GM21529 (cell line): Measurements from ENCODE around the gene RGS11.
"Not testable (repeated sequence)": the region's sequence is repeated elsewhere in the genome, so short reads cannot be mapped to it uniquely, and the experiment has no call there.

Experiments
- ATAC-seq: cut with Tn5 transposase; IDR thresholded peaks from one replicate; pipeline ENCODE4 v1.9.1; 2021; ENCODE audit not compliant: unreplicated experiment

Gene RGS11

DNA sequence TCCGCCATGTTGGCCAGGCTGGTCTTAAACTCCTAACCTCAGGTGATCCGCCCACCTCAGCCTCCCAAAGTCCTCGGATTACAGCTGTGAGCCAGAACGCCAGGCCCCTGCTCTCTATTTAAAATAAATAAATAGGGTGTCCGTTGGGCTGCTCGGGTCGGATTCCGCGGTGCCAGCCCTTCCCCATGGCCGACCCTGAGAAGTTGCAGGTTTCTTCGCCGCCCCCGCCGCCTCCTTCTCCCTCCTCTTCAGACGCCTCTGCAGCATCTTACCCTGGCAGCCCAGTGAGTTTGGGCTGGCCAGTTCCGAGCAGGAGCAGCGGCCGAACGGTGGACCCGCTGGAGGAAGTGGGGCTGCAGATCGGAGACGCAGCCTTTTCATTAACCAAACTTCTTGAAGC is 44.8 kb downstream of the RGS11 start:
- ATAC-seq = no peak

DNA sequence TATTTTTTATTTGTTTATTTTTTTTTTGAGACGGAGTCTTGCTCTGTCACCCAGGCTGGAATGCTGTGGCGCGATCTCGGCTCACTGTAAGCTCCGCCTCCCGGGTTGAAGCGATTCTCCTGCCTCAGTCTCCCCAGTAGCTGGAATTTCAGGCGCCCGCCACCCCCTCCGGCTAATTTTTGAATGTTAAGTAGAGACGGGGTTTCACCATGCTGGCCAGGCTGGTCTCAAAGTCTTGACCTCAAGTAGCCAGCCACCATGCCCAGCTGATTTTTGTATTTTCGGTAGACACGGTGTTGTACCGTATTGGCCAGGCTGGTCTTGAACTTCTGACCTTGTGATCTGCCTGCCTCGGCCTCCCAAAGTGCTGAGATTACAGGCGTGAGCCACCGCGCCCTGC is 45.4 kb downstream of the RGS11 start:
- ATAC-seq = not testable (repeated sequence)

DNA sequence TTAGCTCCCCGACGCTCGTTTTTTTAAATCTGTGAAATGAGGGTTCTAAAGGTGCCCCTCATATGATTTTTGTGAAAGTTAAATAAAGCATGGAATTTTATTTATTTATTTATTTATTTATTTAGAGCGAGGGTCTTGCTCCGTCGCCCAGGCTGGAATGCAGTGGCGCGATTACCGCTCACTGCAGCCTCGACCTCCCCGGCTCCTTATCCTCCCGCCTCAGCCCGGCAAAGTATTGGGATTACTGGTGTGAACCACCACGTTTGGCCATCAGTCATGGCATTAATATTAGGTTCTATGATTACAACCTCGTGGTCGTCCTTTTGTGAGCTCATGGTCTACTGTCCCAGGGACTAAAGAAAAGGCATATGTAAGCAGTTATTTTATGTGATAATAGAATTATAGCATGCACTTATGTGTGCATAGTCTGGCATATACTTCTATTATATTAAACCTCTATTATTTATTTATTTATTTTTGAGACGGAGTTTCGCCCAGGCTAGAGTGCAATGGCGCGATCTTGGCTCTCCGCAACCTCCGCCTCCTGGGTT is 45.9 kb downstream of the RGS11 start:
- no peak for ATAC-seq

DNA sequence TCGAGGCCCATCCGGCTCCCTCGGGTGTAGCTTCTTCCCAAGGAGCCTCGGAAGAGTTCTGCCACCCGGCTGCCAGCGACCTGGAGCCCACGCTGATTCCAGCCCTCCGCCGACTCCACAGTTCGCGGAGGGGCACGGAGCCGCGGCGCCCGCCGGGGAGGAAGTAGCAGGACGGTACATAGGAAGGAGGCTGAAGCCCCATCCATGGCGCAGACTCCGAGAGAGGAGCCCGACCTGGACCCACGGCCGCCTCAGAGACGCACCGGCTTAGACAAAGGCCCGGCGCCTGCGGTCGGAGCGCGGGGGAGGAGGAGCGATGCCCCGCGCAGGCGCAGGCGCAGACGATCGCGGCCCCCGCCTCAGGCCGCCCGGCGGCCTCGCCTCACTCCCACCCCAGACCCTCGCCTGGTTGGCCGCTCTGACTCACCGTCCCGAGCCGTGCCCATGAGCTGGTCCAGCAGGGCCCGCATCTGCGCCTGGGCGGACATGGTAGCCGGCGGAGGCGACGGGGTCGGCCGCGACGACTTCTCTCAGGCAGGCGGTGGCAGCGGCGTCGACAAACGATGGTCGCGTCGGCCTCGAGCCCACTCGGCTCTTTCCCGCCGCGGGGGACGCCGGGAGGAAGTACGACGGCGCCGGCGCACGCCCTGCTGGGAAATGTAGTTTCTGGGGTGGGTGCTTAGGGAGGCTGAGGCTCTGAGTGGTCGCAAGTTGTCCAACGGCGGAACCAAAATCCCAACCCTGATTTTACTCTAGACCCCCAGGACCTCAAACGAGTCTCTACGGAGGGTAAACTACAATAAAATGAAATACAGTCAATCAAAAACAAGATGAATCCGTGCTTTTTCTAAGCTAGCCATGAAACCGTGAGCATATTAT is 46.7 kb downstream of the RGS11 start, which contains the start of gene LUC7L:
Gene LUC7L (minus strand): TSS at position 598 of the 879 bp plus-strand sequence. CDS start 110 bp downstream, at position 488.
- ATAC-seq = peak; percentile 78

DNA sequence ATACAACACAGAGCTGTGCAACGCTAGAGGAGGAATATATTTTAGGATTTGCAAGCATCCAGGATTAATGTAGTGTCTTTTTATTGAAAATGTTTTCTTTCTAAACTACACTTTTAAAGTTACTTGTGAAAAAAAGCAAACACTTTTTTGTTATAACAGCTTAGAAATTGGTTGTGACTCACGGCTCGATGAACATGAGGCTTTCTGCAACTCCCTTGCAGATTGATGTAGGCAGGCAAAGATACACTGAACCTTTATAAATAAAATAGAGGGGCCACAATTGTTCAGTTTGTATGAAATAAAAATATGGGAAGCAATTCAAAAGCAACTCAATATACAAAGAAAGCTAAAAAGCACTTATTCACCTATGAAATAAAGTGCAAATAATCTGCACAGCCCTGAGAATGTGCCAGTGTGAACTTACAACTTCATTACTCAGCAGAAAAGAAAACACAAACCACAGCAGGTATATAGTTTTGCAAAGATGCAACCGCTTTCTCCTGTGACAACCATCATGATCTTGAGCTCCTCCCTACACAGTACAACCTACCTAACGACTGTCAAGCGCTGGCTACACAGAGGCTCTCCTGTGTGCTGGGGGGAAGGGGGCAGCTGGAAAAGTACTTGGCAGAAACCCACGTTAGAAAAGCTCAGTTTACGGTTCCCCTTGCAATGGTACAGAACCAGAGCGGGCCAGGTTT is 47.4 kb downstream of the RGS11 start:
- peak; percentile 17 for ATAC-seq

DNA sequence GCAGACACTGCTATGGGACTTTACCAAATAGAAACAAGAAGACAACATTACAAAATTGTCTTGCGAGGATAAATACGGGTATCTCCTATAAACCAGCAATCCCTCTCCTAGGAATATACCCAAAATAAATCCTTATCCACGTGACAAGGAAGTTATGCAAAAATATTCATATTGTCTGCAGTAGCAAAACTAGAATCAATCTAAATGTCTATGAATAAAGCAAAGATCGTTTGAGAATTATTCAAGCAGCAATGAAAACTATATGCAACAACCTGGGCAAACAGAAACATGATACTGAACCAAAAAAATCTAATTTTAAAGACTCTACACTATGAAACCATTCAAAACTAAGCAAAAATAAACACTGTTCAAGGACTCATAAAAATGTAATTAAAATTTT is 55.7 kb downstream of the RGS11 start:
- no peak for ATAC-seq
